ENCODE results near the gene INIP. TPM values are rescaled to one million over a fixed set of nuclear protein-coding genes. Genes with fewer than 3 reads are reported as not detected.

INIP gene
- total and polyA plus RNA-seq, 9 of the 15 experiments (the other 6 are each of a cell fraction or from before 2014, with no cell fraction given): 11.9 to 87.9 (median 37.3) TPM

DNA sequence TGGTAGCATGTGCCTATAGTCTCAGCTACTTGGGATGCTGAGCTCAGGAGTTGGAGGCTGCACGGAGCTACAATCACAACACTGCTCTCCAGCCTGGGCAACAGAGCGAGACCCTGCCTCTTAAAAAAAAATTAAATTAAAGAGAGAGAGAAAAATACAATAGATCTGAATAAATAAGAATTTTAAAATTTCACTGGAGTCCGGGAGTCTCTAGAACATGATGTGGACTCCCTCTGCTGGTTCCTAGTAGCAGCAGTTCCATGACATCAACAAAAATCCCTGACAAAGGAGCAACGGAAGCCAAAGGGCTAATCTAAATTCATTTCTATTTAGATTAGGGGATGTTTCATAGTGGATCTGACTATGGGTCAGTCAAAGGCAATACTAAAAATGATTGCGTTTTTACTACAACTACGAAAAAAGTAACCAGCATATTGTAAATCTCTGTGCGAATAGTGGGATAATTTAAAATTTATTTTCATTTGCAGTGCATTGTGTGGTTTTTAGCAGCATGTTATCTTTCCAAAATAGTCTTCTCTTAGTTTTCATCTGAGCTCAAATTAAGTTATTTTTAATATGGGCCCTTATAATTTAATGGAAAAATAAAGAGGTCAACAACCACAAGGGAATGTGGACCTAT is 6.7 kb downstream of the INIP start:
- ChIA-PET POLR2A (interaction anchor here (0.6 to 1.4 kb wide), 2 partner anchors 47 to 54 kb away, joined by 3 read pairs; no protein-coding TSS in a partner anchor), CTCF (ENCODE audit: low intra/inter-chr PET ratio) (no interaction called here)
- Histone ChIP-seq H3K36me3 (ENCODE audit: control insufficient read depth, insufficient read depth, low read length) (peaks cover 45% of the 10 kb centered on the region), H3K4me1 (replicated peaks in 1 of 2; ENCODE audit: control insufficient read depth in 2 of 2, insufficient read depth in 2 of 2, low read length in 2 of 2) (no peaks in the 10 kb centered on the region), H3K4me2 (ENCODE audit: insufficient read depth, low read length) (no peak overlapping the region), H3K79me2 (ENCODE audit: control insufficient read depth, insufficient read depth, low read length) (peaks cover 77% of the 10 kb centered on the region), H2AFZ (ENCODE audit: low read depth, low read length) (no peak overlapping the region), H3K9me3 (replicated peaks; ENCODE audit: control insufficient read depth, insufficient read depth, low read depth, low read length) (0 out of 2 replicates have a peak, but pooled peaks cover 2% of the 10 kb centered on the region), H4K20me1 (replicated peaks; ENCODE audit: control insufficient read depth, insufficient read depth, low read length) (no peaks in the 10 kb centered on the region; the same call in 1 of the 2 replicates), H3K9ac (ENCODE audit: insufficient read depth in 1 of 2, low read depth in 2 of 2, low read length in 2 of 2) (no peak overlapping the region), H3K4me3 (no peak overlapping the region), H3K27me3 (ENCODE audit: control insufficient read depth in 2 of 2, insufficient read depth in 2 of 2, low read length in 2 of 2) (no peaks in the 10 kb centered on the region), H3K9me1 (ENCODE audit: control insufficient read depth, insufficient read depth, low read length) (no peaks in the 10 kb centered on the region), H3K27ac (ENCODE audit: extremely low read depth, low read depth, low read length) (no peak overlapping the region)
- intact Hi-C loops (cut with micrococcal nuclease): loop anchor here (1.0 to 10.0 kb wide), 4 partner anchors 206 to 626 kb away; partner anchors contain the start of gene HSDL2
- WGBS (ENCODE audit: insufficient coverage, low coverage, missing lambda C conversion rate): 62% methylated on average over 7 of the region's 7 CpGs
- DNase-seq (ENCODE audit: extremely low read depth in 1 of 4, low spot score in 3 of 4): peak in 2 of 4 experiments; percentile 15 to 42
- in situ Hi-C loops (cut with MboI): no loop called here
- BruUV-seq (replicated peaks): no TSS peak
- FAIRE-seq: peak; percentile 80
- peak; percentile 78 for ATAC-seq
- TF ChIP-seq SMC3 (conservative IDR thresholded peaks at IDR 0.05; ENCODE audit: insufficient read depth, low read depth, low read length): 0 out of 2 replicates have a peak, but pooled peaks have one; percentile 15
- no peak for TF ChIP-seq KDM4B (IDR thresholded peaks at IDR 0.05; ENCODE audit: borderline replicate concordance in 2 of 2, low read depth in 1 of 2)
- no peak for TF ChIP-seq CBX8 (IDR thresholded peaks at IDR 0.05; ENCODE audit: borderline replicate concordance, extremely low read depth, low read depth, low read length, poor library complexity, severe bottlenecking)
- TF ChIP-seq PHB2 (IDR thresholded peaks at IDR 0.05; ENCODE audit: low read depth): no peak
- TF ChIP-seq STAG1 (CRISPR knock-in tag; IDR thresholded peaks at IDR 0.05; ENCODE audit: borderline replicate concordance): no peak
- TF ChIP-seq RAD21 (CRISPR knock-in tag; conservative IDR thresholded peaks at IDR 0.05 in 1 of 2, IDR thresholded peaks at IDR 0.05 in 1 of 2): peak; percentile 37 to 43; a peak in 3 of 4 replicates
- TF ChIP-seq, protein P1, sequence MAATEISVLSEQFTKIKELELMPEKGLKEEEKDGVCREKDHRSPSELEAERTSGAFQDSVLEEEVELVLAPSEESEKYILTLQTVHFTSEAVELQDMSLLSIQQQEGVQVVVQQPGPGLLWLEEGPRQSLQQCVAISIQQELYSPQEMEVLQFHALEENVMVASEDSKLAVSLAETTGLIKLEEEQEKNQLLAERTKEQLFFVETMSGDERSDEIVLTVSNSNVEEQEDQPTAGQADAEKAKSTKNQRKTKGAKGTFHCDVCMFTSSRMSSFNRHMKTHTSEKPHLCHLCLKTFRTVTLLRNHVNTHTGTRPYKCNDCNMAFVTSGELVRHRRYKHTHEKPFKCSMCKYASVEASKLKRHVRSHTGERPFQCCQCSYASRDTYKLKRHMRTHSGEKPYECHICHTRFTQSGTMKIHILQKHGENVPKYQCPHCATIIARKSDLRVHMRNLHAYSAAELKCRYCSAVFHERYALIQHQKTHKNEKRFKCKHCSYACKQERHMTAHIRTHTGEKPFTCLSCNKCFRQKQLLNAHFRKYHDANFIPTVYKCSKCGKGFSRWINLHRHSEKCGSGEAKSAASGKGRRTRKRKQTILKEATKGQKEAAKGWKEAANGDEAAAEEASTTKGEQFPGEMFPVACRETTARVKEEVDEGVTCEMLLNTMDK (IDR thresholded peaks at IDR 0.05; ENCODE audit: borderline replicate concordance, insufficient read depth, low read depth, low read length, poor library complexity, severe bottlenecking): peak; percentile 51
- TF ChIP-seq PCBP2 (IDR thresholded peaks at IDR 0.05; ENCODE audit: low read depth, low read length, poor library complexity, severe bottlenecking): no peak
- TF ChIP-seq NFE2 (IDR thresholded peaks at IDR 0.05; ENCODE audit: low read depth): peak; percentile 30; the same call in 1 of the 2 replicates
- TF ChIP-seq, protein P2, sequence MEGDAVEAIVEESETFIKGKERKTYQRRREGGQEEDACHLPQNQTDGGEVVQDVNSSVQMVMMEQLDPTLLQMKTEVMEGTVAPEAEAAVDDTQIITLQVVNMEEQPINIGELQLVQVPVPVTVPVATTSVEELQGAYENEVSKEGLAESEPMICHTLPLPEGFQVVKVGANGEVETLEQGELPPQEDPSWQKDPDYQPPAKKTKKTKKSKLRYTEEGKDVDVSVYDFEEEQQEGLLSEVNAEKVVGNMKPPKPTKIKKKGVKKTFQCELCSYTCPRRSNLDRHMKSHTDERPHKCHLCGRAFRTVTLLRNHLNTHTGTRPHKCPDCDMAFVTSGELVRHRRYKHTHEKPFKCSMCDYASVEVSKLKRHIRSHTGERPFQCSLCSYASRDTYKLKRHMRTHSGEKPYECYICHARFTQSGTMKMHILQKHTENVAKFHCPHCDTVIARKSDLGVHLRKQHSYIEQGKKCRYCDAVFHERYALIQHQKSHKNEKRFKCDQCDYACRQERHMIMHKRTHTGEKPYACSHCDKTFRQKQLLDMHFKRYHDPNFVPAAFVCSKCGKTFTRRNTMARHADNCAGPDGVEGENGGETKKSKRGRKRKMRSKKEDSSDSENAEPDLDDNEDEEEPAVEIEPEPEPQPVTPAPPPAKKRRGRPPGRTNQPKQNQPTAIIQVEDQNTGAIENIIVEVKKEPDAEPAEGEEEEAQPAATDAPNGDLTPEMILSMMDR (IDR thresholded peaks at IDR 0.05 in 2 of 3, conservative IDR thresholded peaks at IDR 0.05 in 1 of 3; ENCODE audit: insufficient read depth in 2 of 3, low read depth in 1 of 3, low read length in 3 of 3): peak; percentile 36 to 58 (median 47); a peak in 5 of 6 replicates
- TF ChIP-seq TGIF2 (CRISPR knock-in tag; IDR thresholded peaks at IDR 0.05): no peak
- no peak for TF ChIP-seq TBP (optimal IDR thresholded peaks at IDR 0.05; ENCODE audit: low read depth, low read length)
- TF ChIP-seq, protein P3, sequence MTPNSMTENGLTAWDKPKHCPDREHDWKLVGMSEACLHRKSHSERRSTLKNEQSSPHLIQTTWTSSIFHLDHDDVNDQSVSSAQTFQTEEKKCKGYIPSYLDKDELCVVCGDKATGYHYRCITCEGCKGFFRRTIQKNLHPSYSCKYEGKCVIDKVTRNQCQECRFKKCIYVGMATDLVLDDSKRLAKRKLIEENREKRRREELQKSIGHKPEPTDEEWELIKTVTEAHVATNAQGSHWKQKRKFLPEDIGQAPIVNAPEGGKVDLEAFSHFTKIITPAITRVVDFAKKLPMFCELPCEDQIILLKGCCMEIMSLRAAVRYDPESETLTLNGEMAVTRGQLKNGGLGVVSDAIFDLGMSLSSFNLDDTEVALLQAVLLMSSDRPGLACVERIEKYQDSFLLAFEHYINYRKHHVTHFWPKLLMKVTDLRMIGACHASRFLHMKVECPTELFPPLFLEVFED (CRISPR knock-in tag; conservative IDR thresholded peaks at IDR 0.05): no peak
- TF ChIP-seq RHOXF2B (CRISPR knock-in tag; conservative IDR thresholded peaks at IDR 0.05): no peak
- no peak for TF ChIP-seq RBM14 (IDR thresholded peaks at IDR 0.05; ENCODE audit: borderline replicate concordance, insufficient read depth, low read depth, low read length)
